NK-92 (cell line): Measurements from ENCODE around the gene ACTR2.

Source experiments
- DNase-seq: peaks from one replicate; lab custom pipeline; 2025; ENCODE audit not compliant: unreplicated experiment; lab: John Stamatoyannopoulos, UW

Gene ACTR2

DNA sequence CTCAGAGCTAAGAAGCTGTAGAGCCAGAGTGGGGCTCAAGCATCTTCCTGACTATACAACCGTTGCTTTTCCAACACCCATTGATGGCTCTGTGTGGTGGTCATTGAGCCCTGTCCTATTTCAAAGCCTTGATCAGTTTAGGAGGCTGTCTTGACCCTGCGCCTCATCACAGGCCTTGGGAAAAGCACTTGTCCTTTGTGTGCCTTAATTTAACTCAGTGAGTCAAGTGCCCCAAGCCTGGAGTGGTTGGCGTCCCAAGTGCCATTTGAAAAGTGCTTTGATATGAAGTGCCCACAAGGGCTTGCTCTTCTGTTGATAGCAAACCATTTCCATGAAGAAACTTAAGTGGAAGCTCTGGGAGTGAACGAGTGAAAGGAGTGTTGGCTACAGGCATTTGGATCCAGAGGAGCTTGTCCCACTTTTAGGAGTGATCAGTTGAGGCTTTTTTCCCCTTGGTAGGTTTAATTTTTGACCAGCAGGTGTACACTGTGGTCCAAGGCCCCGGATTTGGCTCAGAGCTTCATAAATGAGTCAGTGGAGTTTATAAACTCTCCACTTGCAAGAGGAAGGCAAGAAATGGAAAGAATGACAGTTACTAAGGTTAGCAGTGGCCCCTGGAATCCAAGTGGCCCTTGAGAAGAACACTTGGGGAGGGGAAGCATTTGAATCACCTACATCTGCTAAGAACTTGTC lies 50.3 kb downstream of the ACTR2 start:
- no peak for DNase-seq

DNA sequence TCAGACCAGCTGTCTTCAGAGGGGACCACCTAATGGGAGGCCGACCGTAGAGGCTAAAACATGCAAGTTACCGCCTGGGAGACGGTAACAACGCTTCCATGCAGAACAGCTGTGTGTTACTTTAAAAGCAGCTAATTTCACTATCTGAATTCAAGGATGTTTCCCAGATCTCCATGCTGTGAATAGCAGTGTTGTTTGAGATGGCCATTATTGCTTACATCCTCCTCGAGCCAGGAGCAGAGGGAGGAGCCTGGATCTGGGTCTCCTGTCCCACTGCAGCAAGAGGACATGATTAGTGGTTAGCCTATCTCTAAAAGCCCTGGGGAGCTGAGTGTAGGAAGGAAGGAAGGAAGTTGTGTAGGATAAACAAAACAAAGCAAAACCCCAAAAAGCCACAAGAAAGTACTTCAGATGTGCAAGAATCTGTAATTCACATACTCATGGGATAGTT lies 50.9 kb downstream of the ACTR2 start:
- no peak for DNase-seq

DNA sequence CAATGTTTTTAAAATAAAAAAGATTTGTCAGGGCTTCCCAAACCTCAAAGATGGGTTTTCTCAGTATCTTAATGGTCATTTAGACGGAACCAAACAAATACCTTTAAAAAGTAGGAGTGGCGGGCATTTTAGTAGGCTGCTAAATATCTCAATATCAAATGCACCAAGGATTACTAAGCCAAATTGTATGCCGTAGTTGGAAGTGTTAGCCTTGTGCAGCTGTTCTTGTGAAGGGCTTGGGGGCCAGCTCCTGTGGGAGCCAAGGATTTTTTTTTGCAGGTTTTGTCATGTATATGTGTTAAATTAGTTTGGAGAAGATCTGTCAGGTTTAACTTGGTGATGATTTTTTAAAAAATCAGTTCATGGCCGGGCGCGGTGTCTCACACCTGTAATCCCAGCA lies 52.1 kb downstream of the ACTR2 start:
- DNase-seq, result no peak

DNA sequence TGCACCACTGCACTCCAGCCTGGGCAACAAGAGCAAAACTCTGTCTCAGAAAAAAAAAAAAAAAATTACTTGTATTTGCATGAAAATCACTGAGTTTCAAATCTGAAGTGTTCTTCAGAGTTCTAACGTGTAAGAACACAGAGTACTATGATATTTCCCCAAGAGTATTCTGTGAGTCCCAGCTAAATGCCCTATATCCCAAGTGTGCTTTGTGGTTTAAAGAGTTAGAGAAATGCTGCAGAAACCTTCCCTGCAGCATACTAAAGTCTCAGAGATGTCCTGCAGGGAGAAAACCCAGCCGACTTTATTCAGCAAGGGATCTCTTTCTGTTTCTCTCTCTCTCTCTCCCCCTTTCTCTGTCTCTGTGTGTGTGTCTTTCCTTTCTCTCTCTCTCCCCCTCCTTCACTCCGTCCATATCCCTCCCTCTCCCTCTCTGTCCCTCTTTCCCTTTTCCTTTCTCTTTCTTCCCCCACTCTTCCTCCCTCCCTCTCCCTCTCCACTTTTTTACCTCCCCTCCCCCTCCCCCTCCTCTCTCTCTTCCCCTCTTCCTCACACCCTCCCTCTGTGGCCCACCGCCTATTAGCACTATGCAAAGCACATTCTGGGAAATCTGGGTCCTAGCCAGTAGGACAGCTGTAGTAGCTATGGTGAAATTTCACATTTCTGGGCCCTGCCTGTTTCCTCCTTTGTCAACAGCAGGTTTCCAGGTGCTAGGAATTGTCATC lies 54.2 kb downstream of the ACTR2 start:
- DNase-seq, result no peak

DNA sequence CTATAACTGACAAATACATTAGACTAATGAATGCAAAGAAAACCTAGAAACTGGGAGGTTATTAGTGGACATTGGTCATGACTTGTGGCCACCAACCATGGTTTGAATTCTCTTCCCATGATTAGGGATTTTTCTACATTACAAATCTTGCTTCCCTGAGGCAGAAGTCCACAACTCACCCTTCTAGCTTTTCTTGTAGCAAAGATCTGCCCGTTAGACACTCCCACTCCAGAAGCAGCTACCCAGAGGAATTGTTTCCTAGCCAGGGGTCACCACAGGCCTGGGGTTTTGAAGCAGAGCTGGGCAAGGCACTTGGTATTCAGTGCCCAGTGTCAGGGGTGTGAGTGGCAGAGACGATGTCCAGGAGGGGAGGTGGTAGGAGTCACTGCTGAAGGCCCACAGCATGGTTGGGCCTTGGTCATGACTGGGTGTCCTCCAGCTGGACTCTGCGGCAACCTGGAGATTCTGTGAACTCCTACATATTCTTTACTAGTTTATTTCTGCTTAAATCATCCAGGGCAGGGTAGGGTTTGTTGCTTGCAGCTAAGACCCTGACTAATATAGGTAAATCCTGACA lies 54.9 kb downstream of the ACTR2 start:
- DNase-seq, result no peak

DNA sequence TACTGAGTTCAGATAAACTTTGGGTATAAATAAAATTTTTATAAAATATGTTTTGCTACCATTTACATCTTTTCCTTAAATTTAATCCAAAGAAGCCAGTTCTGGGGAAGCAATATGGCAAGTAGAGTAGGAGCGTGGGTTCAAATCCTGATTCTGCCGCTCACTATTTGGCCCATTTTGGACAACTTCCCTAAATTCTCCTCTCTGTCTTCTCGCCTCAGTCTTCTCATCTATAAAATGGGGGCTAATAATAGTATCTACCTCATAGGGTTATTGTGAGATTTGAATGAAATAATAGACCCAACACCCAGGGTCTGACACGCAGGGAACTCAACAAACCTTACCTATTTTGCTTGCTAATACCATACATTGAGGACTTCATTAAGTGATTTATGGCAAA lies 59.7 kb downstream of the ACTR2 start:
- no peak for DNase-seq

DNA sequence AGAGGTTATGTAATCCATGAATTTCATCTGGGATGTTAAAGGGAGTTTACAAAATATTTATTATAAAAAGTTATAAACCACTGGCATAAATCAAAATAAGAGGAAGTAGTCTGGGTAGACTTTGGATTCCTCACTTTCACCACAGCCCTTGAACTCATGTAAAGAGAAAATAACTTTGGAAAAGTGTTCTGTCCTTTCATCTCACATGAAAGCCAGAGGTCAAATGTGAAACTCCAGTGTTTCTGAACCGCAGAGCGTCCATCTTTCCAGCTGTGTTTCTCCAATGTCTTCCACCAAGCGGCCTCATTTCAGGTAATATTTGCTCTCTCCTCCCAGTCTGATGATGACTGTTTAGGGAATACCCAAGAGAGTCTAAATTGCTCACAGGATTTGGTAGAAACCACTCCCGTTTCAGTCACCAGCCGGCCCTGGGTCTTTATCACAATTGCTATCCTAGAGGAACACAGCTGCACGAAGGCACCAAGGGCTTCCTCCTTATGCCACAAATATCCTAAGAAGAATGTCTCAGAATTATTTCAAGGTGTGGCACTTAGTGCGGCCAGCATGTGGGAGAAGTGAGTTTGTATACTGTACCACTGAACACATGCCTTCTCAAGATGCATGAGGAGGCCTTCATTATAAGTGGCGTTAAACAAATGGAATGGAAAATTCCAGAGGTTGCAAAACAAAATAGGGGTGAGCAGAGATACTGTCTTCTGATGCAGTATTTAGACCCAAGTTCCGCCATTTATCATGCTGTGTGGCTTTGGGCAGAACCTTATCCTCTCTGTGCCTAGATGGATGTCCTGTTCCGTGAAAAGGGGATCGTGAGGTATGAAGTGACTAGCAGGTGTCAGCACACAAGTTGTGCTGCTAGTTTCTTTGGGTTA lies 63.8 kb downstream of the ACTR2 start:
- no peak for DNase-seq

DNA sequence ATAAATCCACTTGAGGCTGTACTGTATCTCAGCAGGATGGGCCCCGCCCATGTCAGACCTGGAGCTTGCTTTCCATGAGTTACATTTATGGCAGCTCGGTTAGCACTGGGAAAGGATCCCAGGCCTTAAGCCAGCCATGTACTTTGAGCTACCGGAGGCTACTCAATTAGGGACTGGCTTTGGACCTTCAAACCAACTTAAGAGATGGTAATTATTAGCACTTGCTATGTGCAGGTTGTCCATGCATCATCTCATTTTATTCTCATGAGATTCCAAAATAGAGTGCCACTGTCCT lies 64.4 kb downstream of the ACTR2 start:
- DNase-seq, result no peak

DNA sequence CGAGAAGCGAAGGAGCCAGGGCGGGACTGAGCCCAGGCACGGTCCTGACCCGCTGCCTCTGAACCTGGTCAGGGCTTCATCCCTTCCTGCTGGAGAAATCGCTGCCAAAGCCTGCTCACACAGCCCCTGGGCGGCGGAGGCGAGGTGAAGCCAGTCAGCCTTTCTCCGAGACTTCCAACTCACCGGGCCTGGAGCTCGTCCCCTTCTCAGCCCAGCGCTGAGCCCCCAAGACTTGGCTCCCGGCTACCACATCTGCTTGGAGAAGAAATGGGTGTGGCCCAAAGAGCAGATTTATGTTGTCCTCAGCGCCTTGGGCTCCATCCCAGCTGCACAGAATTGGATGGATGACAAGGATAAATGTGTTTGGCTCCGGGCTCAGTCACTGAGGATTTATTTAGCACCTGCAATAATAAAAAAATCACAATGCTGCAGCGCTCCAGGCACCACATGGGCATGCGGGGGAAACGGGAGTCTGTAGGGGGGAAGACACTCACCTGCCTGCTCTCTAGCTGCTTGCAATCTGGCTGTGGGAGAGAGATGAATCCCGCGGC lies 64.9 kb downstream of the ACTR2 start:
- DNase-seq, result no peak

DNA sequence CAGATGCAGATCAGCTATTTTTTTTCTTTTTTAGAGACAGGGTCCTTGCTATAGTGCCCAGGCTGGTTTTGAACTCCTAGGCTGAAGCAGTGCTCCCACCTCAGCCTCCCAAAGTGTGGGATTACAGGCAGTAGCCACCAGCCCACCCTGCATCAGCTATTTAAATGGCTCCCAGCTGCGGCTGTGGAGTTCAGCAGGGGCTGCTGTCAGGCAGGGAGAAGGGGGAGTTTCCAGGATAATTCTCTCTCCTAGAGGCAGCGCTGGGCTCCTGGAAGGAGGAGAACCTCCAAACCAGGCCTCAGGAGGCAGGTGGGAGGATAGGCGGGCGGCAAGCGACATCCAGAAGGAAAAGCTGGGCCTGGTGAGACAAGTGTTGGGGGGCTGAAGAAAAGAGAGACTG lies 65.7 kb downstream of the ACTR2 start:
- no peak for DNase-seq

DNA sequence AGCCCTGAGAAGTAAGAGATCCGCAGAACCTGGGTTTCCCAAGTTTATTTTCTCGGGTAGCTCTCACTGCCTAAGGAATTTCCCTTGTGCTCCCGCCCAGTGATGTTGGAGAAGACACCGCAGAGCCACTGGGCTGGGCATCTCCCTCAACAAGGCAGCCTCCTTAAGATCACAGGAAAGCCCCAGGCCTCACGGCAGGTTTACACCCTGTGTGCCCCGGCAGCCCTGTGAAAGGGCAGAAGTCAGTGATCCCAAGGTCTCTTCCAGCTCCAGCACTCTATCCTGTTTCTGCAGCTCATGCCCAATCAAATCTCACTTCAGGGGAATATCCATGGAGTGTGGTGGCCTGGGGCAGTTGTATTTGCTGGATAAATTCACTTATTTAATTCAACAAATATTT lies 66.5 kb downstream of the ACTR2 start:
- no peak for DNase-seq

DNA sequence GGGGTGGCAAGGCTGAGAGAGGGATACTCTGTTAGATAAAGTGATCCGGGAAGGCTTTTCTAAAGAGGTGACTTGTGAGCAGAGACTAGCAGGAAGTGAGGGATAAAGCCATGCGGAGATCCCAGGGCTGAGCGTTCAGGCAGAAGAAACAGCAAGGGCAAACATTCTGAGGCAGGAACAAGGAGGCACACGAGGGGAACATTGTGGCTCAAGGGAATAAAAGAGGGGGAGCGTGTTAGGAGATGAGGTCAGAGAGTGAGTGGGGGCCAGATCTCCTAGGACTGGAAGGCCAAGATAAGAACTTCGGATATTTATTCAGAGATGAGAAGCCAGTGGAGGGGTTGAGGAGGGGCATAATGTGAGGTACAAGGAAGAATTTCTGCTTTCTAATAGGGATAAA lies 67.1 kb downstream of the ACTR2 start:
- no peak for DNase-seq

DNA sequence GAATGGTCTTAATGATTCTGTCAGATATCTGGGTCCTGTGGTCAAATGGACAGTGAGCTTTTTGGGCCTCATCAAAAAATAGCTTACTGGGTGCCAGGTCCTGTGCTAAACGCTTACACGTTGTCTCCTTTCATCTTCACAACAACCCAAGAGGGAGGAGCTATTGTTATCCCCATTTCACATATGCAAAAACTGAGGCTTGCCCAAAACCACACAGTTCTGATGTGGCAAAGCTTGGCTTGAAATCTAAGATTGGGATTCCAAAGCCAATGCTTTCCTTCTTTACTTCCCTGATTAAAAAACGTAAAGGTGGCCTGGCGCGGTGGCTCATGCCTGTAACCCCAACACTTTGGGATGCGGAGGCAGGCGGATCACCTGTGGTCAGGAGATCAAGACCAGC lies 69.3 kb downstream of the ACTR2 start:
- DNase-seq, result no peak

DNA sequence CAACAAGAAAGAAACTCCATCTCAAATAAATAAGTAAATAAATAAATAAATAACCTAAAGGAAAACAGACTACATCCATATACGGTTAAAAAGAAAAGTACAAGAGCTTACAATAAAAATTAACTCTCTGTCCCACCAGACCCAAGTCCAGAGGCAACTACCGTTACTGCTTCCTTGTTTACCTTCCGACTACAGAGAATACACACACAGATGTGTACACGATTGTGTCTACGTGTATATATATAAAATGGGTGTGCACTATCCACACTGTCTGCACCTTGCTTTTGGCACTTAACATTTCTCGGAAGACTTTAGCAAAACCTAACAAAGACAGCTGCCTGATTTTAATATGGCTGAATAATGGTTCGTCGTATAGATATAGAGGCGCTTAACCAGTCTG lies 69.9 kb downstream of the ACTR2 start:
- DNase-seq, result no peak

DNA sequence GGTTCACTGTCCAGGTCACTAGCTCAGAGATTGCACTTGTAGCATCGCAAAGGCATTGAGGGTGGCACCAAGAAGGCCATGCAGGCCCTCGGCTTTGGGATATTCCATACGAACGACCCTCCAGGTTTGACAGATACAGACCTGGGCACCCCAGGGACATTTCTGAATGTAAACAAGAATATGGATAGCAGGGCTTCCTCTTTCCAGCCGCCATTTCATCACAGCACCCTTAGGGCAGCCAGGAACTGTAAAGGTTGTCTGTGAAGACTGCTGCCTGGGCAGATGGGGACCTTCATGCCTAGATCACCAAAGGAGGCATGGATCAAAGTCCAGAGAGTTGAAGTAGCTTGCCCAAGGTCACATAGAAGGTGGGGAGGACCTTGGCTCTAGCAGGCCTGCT lies 70.5 kb downstream of the ACTR2 start:
- no peak for DNase-seq

DNA sequence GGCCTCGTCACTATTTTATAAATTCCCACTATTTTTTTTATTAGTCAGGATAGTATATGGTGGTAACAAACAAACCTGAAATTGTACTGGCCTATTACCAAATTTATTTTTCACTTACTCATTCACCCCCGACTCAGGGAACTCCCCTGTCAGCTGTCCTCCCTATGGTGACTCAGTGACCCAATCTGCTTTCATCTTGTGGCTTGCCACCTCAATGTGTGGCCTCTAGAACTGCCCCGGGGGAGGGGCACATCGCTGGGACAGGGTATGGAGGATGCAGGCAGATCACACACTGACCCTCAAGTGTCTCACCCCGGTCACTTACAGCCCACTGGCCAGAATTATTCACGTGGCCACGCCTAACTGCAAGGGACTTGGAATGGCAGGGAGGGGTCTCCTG lies 71.6 kb downstream of the ACTR2 start:
- DNase-seq, result no peak

DNA sequence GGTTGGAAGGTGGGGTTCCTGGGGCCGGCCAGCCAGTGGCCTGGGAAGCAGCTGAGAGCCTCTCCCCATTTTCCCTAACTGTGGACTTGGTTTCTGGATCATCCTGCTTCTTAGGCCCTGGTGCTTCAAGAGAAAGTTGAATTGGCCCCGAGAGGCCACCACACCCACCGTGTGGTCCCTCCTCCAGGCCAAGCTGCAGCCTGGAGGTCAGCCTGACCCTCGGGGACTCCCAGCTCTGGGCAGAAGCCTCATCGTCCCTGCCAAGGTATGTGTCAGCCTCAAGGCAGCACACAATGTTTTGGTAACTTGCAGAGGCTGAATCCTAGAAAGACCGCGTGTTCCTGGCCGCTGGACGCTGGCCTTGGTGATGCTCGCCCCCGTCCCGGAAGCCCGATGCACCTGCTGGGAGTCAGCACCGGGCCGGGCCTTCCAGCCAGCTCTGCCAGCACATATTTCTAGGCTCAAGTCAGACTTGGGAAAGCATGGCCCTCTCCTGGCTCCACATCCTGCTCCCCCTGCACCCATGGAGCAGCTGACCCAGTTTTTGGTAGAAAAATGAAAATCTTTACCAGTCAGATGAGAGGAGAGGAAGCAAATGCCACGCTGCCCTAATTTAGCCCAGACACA lies 72.6 kb downstream of the ACTR2 start:
- DNase-seq, result no peak

DNA sequence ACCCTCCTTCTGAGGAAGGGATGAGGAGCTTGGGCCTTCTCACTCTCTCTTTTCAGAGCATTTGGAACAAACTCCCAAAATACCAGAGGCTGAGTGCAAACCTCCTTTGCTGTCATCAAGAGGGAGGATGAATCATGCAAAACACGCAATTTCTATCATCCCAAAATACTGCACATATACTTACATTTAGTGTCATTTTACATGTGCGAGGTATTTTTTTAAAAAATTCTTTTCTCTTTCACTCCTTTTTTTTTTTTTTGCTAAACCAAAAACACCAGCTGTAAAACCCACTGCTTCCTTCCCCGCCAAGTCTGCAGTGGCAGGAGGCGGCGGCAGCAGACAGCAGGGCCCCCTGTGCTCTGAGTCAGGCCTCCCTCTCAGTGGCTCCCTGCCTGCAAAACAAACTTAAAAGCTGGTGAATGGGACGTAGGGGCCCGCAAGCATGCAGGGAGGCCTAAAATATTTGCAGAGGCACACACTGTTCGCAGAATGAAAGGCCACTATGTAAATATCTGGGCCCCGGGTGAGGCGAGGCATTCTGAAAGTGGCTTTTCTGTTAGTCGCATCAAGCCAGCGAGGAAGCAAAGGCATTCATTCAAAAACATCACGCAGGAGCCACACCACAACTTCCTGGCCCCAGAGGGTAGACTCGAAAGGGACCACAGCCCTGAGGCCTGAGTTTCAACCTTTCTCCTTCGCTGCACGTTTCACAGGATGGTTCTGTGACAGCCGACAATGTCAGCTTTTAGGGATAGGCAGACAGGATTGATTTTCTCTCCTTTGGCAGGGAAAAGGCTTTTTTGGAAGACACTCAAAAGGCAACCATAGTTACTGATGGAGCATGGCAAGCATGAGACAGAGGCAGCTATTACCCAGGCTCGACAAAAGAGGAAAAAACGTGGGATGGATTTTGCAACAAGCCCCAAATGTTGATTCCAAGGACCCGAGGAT lies 73.4 kb downstream of the ACTR2 start:
- peak; percentile 24 for DNase-seq

DNA sequence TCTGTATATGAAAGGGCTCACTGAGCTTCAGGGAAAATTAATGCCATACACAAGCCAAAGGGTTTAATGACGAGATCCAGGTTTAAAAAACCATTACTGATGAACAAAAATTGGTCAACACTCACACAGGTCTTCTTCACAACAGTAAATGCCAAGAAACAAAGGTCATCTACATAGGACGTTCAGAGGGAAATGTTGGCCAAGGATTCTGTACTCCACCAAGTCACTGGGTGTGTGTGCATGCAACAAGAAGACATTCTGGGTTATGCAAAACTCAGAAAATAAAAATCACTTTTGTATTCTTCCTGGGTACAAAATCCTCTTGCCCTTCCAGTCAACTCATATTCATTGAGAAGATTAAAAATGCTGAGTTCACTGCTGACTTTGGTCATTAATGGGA lies 78.3 kb downstream of the ACTR2 start:
- no peak for DNase-seq

DNA sequence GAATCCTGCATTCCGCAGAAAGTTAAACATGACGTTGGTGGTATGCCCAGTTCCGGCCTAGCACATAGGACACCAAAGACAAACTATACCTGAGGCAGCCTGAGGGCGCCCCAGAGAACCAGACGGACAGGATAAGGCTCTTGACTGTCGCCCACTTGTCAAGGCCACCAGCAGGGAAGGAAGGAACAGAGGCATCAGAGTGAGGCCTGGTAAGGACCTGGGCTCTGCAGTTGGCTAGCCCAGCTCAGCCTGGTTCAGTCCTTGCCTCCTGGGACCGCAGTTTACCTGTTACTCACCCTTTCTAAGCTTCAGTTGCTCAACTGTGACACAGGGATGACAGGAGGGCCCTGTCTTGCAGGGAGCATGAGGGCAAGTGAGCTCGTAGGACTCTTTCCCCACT lies 82.1 kb downstream of the ACTR2 start:
- no peak for DNase-seq
